GM13977 (cell line): ENCODE results near the gene PDE4D.

Experiments used
- DNase-seq: peaks from one replicate; pipeline ENCODE4 v3.0.0; 2012; ENCODE audit warnings: low spot score
- in situ Hi-C: fragments of 300-500 bp; cut with MboI; formaldehyde crosslinking; loops from one replicate; pipeline ENCODE4 v1.12.0; 2022; ENCODE audit warnings: low sequenced_read_pairs, low pct_unique_long_range_greater_than_20kb, mixed read lengths, inconsistent platforms; ENCODE audit not compliant: unreplicated experiment
- TF ChIP-seq, protein P1 (sequence below): IDR thresholded peaks from 2 replicates; pipeline ENCODE4 v1.5.1; 2012; ENCODE audit warnings: mild to moderate bottlenecking, control low read depth; ENCODE audit not compliant: insufficient read depth; ENCODE audit errors: extremely low read depth, missing control alignments

Gene PDE4D

DNA sequence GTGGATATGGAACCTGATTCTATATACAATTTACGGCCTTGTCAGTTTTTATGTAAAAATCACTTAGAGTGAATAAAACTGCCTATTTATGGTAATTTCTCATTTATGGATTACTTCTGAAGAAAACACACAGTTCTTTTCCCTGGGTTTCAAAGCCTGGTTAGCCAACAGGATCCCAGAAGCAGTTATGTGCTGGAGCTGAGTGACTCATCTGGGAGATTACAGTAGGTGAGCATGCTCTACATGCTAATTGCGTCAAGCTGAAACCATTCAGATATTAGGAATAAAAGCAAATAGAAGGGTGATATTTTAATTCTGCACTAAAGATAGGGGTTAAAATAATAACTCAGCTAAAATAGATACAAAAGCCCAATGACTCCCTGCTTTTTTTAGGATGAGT lies 47.8 kb downstream of the PDE4D start:
- in situ Hi-C loops, result no loop called here
- TF ChIP-seq, protein P1, sequence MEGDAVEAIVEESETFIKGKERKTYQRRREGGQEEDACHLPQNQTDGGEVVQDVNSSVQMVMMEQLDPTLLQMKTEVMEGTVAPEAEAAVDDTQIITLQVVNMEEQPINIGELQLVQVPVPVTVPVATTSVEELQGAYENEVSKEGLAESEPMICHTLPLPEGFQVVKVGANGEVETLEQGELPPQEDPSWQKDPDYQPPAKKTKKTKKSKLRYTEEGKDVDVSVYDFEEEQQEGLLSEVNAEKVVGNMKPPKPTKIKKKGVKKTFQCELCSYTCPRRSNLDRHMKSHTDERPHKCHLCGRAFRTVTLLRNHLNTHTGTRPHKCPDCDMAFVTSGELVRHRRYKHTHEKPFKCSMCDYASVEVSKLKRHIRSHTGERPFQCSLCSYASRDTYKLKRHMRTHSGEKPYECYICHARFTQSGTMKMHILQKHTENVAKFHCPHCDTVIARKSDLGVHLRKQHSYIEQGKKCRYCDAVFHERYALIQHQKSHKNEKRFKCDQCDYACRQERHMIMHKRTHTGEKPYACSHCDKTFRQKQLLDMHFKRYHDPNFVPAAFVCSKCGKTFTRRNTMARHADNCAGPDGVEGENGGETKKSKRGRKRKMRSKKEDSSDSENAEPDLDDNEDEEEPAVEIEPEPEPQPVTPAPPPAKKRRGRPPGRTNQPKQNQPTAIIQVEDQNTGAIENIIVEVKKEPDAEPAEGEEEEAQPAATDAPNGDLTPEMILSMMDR, result no peak
- DNase-seq, result no peak

DNA sequence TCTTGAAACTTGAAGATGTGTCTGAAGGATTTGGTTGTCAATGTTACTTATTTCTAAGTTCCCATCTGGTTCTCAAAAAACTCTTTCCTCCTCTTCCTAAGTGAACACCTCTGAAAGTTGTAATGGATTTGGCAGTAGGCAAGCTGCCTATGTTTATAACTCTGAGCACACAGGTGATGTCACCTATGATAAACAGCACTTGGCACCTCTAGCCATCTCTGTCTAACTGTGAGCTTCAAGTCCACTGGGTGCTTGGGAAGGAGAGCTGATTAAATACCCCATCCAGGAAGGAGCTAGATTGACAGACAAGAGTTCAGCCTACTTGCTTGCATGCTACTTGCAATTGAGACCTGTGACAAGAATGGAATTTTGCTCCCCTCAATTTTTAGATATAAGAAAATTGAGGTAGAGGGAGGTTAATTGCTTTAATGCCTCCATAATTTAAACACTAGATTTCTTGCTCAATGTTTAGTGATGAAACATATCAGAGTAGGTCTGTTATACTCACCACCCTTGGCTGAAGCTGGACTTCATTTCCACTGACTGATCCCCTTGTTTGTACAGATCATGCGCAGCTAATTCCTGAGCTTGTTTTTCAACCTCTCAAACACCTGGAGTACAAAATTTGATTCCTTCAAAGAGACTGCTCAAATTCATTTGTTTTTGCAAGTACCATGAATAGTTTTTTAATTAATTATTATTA lies 49.9 kb downstream of the PDE4D start:
- TF ChIP-seq, protein P1, result no peak
- DNase-seq, result no peak
- in situ Hi-C loops, result no loop called here

DNA sequence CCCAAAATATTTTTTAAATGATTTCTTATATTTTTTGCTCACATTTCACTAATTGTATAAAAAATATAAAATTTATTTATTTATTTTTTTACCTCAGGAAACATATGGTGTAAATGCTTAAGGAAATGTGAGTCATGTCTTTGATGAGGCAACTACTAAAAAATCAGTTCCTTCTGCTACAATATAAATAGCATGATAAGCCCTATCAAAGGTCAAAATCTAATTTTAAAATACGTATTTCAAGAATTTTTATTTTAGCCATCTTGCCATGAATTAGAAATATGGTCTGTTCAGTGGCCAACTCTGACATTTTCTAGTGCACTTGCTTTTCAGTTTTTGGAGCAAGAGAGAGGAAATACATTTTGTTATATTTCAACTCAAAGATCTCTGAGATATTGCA lies 50.5 kb downstream of the PDE4D start:
- TF ChIP-seq, protein P1, result no peak
- in situ Hi-C loops, result no loop called here
- no peak for DNase-seq

DNA sequence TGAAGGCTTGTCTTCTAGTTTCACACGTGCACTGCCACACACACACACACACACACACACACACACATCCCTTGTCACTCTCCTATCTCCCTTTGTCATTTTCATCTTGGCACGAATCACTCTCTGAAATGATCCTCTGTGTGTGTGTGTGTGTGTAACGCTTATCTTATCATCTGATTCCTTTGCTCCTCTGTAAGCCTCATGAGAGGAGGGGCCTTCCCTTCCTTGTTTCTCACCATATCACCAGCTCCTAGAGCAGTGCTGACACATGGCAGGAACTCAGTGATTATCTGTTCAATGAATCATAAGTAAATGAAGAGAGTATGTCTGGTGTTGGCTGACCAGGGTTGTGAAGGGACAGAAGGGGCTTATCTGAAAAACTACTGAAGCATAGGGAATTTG lies 53.3 kb downstream of the PDE4D start:
- TF ChIP-seq, protein P1, result no peak
- in situ Hi-C loops, result no loop called here
- no peak for DNase-seq

DNA sequence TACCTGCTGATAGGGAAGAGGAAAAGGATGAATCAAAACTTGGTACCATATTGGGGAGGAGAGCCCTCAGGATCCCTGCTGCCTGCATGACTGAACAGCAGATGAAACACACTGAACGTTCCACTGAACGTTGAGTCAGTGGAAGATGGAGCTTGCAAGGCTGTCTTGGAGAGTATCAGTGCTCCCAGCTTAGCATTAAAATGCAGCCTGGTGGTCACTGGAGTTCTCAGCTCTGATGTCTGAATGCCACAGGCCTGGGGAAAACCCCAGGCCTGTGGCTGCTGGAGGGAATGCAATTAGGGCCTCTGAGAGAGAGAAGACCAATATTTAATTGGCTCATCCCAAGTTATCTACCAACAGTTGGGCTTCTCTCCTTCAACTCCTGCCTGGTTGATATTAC lies 54.5 kb downstream of the PDE4D start:
- in situ Hi-C loops, result no loop called here
- TF ChIP-seq, protein P1, result no peak
- no peak for DNase-seq

DNA sequence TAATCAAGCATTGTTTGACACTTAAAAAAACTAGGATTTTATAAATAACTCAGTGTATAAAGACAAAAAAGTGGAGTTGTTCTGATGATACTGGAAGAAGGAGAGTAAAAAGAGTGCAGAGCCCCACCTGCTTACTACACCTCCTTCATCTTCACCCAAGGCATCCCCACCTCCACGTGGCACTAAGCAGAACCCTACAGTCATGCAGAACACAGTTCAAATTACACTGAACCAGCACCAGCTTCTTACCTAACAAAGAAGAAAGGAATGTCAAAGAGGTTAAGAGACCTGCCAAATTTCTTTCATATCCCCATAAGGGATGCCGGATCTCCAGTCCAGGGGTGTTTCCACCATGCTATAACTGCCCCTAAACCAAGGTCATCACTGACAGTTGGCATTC lies 55.5 kb downstream of the PDE4D start:
- TF ChIP-seq, protein P1, result no peak
- DNase-seq, result no peak
- in situ Hi-C loops, result no loop called here
